Stromal cell of bone marrow (primary cell): Measurements from ENCODE around the gene PTPRK.

Experiments
- DNase-seq: peaks from one replicate; pipeline ENCODE4 v3.0.0-alpha.2; 2012; ENCODE audit warnings: low read depth

Gene PTPRK

GRCh38 chr6:128345278-128345677 lies 175.1 kb downstream of the PTPRK start:
- DNase-seq, result no peak

DNA sequence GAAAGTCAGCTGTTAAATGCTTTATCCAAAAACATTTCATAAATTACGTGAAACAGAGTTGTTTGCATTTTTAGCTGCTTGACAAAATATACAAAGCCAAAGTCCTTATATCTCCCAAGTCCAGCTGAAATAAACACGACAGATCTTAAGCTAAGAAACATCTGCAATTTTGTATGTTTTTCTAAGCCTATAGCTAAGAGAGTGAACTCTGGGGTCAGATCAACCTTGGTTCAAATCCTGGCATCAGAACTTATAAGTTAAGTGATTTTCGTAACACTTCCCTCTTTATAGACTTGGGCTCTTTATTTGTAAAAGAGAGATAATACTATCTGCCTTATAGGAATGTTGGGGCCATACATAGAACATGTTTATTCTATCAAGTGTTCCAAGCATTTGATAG lies 176.7 kb downstream of the PTPRK start:
- no peak for DNase-seq

GRCh38 chr6:128339635-128340450 lies 180.6 kb downstream of the PTPRK start:
- DNase-seq, result no peak

DNA sequence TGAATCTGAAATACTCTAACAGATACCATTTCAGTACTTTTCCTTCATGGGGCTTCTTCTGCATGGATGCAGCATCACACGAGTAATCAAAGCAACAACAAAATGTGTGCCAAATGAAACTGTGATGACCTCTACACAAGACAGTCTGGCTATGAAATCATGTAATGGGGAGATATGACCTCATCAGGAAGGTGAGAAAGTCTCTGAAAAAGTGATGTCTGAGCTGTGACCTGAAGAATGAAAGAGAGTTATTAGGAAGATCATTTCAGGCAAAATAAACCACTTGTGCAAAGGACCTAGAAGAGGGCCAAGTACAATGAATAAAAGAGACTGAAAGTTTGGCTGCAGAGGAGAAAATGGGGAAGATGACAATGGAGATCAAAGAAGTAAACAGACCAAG lies 182.8 kb downstream of the PTPRK start:
- DNase-seq, result no peak

DNA sequence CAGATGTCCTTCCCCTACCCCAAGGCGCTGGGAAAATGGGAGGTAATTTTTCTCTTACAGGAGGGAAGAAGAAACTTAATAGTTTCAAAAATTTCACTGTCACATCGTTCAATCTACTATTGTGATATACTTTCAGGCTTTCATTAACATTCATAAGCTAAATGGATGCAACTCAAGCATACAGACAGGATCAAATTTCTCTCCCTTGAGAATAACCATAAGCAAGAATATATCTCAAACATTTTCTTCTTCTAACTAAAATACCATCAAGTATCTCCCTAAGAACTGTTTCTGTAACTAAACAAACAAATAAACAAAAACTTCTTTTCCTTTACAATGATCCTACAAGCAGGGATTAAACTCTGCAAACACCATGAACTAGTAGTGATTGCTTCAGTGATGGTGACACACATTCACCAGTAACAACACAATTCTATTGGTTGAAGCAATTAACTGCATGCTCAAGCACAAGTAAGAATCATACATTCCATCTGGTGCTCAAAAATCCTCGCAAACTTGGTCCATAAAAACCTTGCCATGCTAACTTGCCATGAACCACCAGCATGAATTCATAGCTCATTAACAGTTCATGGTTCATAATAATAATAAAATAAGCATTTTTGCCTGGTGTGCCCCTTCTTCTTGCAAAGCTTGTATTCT lies 183.8 kb downstream of the PTPRK start:
- no peak for DNase-seq

- DNase-seq, result no peak
Observed at GRCh38 chr6:128335963-128336362, 184.4 kb downstream of the PTPRK start.

DNA sequence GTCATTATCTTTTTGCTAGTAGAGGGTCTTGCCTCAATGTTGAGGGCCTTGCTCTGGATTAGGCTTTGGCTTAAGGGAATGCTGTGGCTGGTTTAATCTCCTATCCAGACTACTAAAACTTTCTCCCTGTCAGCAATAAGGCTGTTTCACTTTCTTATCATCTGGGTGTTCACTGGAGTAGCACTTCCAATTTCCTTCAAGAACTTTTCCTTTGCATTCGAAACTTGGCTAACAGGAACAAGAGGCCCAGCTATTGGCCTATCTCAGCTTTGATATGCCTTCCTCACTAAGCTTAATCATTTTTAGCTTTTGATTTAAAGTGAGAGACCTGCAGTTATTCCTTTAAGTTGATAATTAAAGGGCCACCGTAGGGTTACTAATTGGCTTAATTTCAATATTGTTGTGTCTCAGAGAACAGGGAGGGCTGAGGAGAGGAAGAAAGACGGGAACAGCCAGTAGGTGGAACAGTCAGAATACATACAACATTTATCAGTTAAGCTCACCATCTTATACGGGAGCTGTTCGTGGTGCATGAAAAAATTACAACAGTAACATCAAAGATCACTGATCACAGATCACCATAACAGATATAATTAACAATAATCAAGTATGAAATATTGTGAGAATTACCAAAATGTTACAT lies 186.7 kb downstream of the PTPRK start:
- no peak for DNase-seq

GRCh38 chr6:128327890-128328289 lies 192.5 kb downstream of the PTPRK start:
- DNase-seq, result no peak

- no peak for DNase-seq
Observed at GRCh38 chr6:128323011-128323410, 197.4 kb downstream of the PTPRK start.

- DNase-seq, result no peak
Observed at GRCh38 chr6:128319946-128320345, 200.5 kb downstream of the PTPRK start.

DNA sequence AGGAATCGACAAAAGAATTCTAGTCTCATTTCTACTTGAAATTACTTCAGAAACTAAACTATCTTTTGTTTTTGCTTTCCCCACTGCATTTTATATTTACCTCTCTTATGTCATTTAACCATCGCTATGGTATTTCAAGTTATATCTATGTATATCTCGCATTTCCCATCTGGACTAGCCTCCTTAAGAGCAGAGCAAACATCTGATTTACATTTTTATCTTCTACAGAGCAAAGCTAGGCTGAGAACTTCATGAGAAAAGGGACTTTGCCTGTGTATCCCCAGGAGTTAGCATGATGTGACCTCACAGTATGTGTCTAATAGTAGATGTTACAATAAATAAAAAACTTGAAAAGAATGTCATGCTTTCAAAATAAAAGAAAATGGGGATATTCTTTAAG lies 201.2 kb downstream of the PTPRK start:
- DNase-seq, result no peak

DNA sequence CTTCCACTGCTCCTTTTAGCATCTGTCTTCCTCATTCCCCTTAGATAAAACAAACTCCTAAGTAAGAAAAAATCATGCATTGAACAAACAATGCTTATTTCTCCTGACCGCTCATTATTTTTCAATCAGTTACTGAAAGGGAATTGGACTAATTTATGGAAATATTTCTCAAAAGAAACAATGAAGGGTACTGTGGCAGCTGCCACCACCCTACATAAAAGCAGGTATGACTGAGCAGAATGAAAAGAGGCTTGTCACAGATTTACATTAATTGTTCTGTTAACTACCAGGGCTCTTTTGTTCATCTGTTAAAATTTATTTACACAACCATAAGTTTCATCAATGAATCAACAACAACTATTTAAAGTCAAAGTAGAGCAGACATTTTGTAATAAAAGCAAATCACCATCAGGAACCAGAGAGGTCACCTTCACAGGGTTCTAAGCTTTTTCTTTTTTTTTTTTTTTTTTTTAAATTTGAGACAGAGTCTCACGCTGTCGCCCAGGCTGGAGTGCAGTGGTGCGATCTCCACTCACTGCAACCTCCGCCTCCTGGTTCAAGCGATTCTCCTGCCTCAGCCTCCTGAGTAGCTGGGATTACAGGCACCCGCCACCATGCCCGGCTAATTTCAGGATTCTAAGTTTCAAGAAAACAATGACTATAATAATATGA lies 204.0 kb downstream of the PTPRK start:
- no peak for DNase-seq

GRCh38 chr6:128314190-128314589 lies 206.2 kb downstream of the PTPRK start:
- no peak for DNase-seq

- no peak for DNase-seq
Observed at GRCh38 chr6:128311944-128312570, 208.3 kb downstream of the PTPRK start.

- DNase-seq, result no peak
Observed at GRCh38 chr6:128310451-128310850, 209.9 kb downstream of the PTPRK start.

GRCh38 chr6:128307671-128308070 lies 212.7 kb downstream of the PTPRK start:
- DNase-seq, result no peak

GRCh38 chr6:128305976-128306375 lies 214.4 kb downstream of the PTPRK start:
- no peak for DNase-seq

- DNase-seq, result no peak
Observed at GRCh38 chr6:128305228-128305627, 215.2 kb downstream of the PTPRK start.

- no peak for DNase-seq
Observed at GRCh38 chr6:128303870-128304269, 216.5 kb downstream of the PTPRK start.

GRCh38 chr6:128302942-128303341 lies 217.5 kb downstream of the PTPRK start:
- no peak for DNase-seq

- no peak for DNase-seq
Observed at GRCh38 chr6:128295670-128296069, 224.7 kb downstream of the PTPRK start.

DNA sequence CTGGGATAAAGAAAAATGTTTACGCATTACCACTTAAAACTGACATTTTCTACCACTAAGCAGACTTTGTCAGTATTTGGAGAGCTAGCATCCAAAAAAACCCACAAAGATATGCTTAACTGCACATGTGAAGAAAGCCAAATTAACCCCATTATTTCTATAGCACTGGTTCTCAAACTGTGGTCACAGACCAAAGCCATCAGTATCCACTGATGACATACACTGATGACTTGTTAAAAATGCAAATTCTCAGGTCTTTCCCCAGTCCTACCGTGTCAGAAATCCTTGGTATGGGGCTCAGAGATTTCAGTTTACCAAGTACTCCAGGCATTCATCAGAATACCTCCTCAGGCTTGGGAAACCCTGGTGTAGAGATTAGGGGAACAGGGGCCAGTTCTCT lies 230.2 kb downstream of the PTPRK start:
- DNase-seq, result no peak
